Left lung (tissue), 10 donors: ENCODE results near the gene CEP85. TPM values are rescaled to one million over a fixed set of nuclear protein-coding genes. Genes with fewer than 3 reads are reported as not detected.

Experiments used
- ATAC-seq: fragments of 200-7000 bp; cut with Tn5 transposase; one replicate; pipeline ENCODE4 v1.9.1; 2020; ENCODE audit warnings: moderate library complexity
- DNase-seq, 4 donors: peaks; one replicate each; pipeline ENCODE4 v3.0.0-alpha.2; 2013 to 2020
- H3K27ac ChIP-seq, 2 donors: fragments of 200-600 bp; sonication (generic) in 1 of 2; one replicate each; pipeline versions ENCODE4 v1.5.0 to v1.8.0; 2020 to 2021
- H3K27me3 ChIP-seq, 2 donors: fragments of 200-600 bp; sonication (generic) in 1 of 2; one replicate each; pipeline versions ENCODE4 v1.5.0 to v1.8.0; 2020 to 2021
- H3K36me3 ChIP-seq, 2 donors: fragments of 200-600 bp; sonication (generic) in 1 of 2; one replicate each; pipeline versions ENCODE4 v1.5.0 to v1.8.0; 2020 to 2021
- H3K4me1 ChIP-seq, 2 donors: fragments of 200-600 bp; one replicate each; pipeline ENCODE4 v1.8.0; 2021
- H3K4me3 ChIP-seq, 2 donors: fragments of 200-600 bp; sonication (generic) in 1 of 2; one replicate each; pipeline versions ENCODE4 v1.5.0 to v1.8.0; 2020 to 2021; ENCODE audit warnings: mild to moderate bottlenecking in 1 of 2
- H3K9me3 ChIP-seq, 2 donors: fragments of 200-600 bp; sonication (generic) in 1 of 2; one replicate each; pipeline versions ENCODE4 v1.5.0 to v1.8.0; 2020 to 2021
- intact Hi-C, 2 donors: fragments of 100-400 bp; cut with DNase I; formaldehyde crosslinking; loops; one replicate each; pipeline versions ENCODE4 v1.11.2 to v1.14.2; 2022
- polyA plus RNA-seq, 6 donors: library from polyadenylated mRNA; unstranded; fragments of 120-200 nt; gene quantifications; one replicate each; pipeline ENCODE4 v1.2.1, GENCODE V29; 2013; ENCODE audit not compliant: insufficient read length in 6 of 6
- total RNA-seq, 2 donors: library from RNA; stranded (reverse); fragmentation: NEBNext Ultra II Directional; extraction: Animal tissue kit (Norgen Biotek cat#: 25700); gene quantifications; one replicate each; pipeline ENCODE4 v1.2.1, GENCODE V29; 2021
- TF ChIP-seq, protein P1 (sequence below), 2 donors: fragments of 200-600 bp; sonication (generic) in 1 of 2; IDR thresholded peaks; one replicate each; pipeline versions ENCODE4 v1.5.0 to v1.8.0; 2021; ENCODE audit warnings: antibody characterized with exemption in 2 of 2
- donor health status: DM: no; HTN: yes; CAD: no.
- donor health status: DM: no; HTN: no; CAD: no.

Gene CEP85
- total and polyA plus RNA-seq, 8 donors, result 12.1 to 24.8 (median 20.9) TPM

DNA sequence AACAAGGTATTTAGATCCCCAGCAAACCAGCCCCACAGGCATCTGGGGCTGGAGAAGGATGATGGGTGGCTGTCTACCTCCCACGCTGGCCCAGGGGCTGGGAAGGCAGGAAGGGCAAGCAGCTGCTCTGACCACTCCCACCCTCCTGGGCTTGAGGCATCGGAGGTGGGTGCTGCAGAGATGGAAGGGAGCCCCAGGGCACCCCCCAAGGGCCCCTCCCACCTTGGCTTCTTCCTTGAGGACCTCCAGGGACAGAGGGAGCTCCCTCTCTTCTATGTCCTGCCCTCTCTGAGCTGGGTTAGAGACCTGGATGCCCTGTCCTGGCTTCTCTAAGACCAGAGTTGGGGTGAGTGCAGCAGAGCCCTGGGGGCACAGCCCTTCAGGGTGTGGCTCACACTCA is 86.9 kb downstream of the CEP85 start:
- Histone ChIP-seq H3K27me3 (peaks cover 0 to 5% of the 10 kb centered on the region in 2 donors), H3K4me1 (peaks cover 0 to 61% of the 10 kb centered on the region in 2 donors), H3K36me3 (peaks cover 0 to 7% of the 10 kb centered on the region in 2 donors), H3K4me3 (no peak overlapping the region), H3K27ac (no peak overlapping the region), H3K9me3 (no peaks in the 10 kb centered on the region)
- no peak for ATAC-seq
- intact Hi-C loops, result loop anchor here in 1 of 2 donors (5.0 kb wide), 1 partner anchor 39 kb away; the partner anchor contains the start of gene SH3BGRL3
- TF ChIP-seq, protein P1, sequence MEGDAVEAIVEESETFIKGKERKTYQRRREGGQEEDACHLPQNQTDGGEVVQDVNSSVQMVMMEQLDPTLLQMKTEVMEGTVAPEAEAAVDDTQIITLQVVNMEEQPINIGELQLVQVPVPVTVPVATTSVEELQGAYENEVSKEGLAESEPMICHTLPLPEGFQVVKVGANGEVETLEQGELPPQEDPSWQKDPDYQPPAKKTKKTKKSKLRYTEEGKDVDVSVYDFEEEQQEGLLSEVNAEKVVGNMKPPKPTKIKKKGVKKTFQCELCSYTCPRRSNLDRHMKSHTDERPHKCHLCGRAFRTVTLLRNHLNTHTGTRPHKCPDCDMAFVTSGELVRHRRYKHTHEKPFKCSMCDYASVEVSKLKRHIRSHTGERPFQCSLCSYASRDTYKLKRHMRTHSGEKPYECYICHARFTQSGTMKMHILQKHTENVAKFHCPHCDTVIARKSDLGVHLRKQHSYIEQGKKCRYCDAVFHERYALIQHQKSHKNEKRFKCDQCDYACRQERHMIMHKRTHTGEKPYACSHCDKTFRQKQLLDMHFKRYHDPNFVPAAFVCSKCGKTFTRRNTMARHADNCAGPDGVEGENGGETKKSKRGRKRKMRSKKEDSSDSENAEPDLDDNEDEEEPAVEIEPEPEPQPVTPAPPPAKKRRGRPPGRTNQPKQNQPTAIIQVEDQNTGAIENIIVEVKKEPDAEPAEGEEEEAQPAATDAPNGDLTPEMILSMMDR (IDR thresholded peaks at IDR 0.05), result no peak
- no peak for DNase-seq

DNA sequence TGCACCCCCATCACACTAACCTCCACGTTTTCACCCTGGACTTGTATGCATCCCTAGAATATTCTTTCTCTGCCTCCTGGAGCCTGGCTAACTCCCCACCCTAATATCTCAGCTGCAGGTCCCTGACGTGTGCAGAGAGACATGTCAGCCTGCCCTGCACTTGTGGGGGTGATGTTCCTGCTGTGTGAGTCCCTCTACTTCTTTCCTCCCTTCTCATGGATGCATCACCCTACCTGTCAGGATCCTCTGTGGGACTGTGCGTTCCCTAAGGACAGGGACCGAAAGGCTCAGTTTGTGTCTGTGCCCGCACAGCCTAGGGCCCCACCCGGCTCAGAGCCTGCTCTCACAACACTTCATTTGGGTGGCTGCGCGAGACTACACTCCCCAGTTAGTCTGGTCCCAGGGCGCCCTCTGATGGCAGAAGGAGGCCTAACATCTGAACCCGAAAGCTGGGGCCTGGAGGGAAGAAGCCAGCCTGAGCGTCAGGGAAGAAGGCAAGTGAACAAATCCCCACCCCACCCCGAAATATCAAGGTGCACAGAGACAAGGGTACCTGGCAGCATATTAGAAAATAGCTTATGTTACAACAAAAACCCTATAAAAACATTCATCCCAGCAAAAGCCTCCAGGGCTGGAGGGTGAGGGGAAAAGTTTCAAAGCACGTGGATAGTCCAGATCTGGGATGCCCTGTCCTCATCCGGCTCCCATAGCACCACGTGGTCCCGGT is 87.5 kb downstream of the CEP85 start:
- ATAC-seq, result peak; percentile 96
- intact Hi-C loops, result loop anchor here in 1 of 2 donors (5.0 kb wide), 1 partner anchor 39 kb away; the partner anchor contains the start of gene SH3BGRL3
- Histone ChIP-seq H3K27ac (no peak overlapping the region), H3K4me1 (peaks cover 0 to 56% of the 10 kb centered on the region in 2 donors), H3K9me3 (no peaks in the 10 kb centered on the region), H3K4me3 (no peak overlapping the region), H3K27me3 (peaks cover 0 to 5% of the 10 kb centered on the region in 2 donors), H3K36me3 (peaks cover 0 to 7% of the 10 kb centered on the region in 2 donors)
- TF ChIP-seq, protein P1 (IDR thresholded peaks at IDR 0.05), result peak; percentile 86 to 95
- peak; percentile 76 to 95 (median 88) for DNase-seq

DNA sequence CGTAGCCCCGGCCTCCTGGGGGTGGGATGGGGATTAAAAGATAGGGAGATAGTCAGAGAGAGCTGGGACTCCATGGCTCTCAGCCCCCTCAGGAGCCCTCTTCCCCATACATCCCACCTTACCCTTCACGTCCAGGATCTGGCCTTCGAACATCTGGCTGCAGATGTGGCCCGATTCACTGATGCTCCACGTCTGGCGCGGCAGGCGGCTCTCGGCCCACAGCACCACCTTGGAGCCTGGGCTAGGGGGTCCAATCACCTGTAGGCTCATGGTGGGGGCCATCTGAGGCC is 88.0 kb downstream of the CEP85 start:
- DNase-seq (no peak), ATAC-seq (no peak)
- H3K9me3 ChIP-seq, result no peaks in the 10 kb centered on the region
- peaks cover 0 to 7% of the 10 kb centered on the region in 2 donors for H3K36me3 ChIP-seq
- TF ChIP-seq, protein P1 (IDR thresholded peaks at IDR 0.05), result no peak
- H3K4me3 ChIP-seq, result no peak overlapping the region
- no peak overlapping the region for H3K27ac ChIP-seq
- H3K4me1 ChIP-seq, result peaks cover 0 to 50% of the 10 kb centered on the region in 2 donors
- intact Hi-C loops, result loop anchor here in 1 of 2 donors (5.0 kb wide), 1 partner anchor 40 kb away; the partner anchor contains the start of gene SH3BGRL3
- H3K27me3 ChIP-seq, result peaks cover 0 to 5% of the 10 kb centered on the region in 2 donors

DNA sequence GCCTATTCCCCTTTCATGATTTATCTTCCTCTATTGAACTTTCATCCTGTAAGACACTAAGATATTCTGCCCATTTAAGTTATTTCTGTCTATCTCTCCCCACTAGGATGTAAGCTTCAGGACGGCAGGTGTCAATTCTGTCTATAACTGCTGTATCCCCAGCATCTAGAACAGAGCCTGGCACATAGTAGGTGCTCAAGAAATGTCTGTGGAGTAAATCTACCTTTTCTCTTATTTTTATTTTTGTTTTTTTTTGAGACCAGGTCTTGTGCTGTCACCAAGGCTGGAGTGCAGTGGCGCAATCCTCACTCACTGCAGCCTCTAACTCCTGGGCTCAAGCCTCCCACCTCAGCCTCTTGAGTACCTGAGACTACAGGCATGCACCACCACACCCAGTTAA is 89.4 kb downstream of the CEP85 start:
- Histone ChIP-seq H3K9me3 (no peaks in the 10 kb centered on the region), H3K27ac (no peak overlapping the region), H3K27me3 (peaks cover 0 to 5% of the 10 kb centered on the region in 2 donors), H3K4me1 (peaks cover 0 to 36% of the 10 kb centered on the region in 2 donors), H3K4me3 (no peak overlapping the region), H3K36me3 (peaks cover 0 to 7% of the 10 kb centered on the region in 2 donors)
- intact Hi-C loops, result loop anchor here in 1 of 2 donors (5.0 kb wide), 1 partner anchor 41 kb away; the partner anchor contains the start of gene SH3BGRL3
- TF ChIP-seq, protein P1 (IDR thresholded peaks at IDR 0.05), result no peak
- ATAC-seq, result no peak
- no peak for DNase-seq

DNA sequence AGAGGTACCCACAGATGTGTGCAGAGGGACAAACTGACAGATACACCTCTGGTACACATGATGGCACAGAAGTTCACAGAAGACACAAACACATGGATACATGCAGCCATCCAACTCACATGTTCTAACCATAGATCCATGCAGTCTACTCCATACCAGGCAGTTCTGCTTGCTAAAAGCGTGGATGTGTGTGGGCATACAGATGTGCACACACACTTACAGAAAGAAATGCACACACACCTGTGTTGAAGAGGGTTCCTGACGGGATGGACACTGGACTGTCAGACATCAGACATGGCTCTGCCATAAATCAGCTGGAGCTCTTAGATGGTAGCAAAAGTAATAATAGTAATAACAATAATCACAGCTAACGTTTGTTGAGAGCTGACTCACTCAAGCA is 90.5 kb downstream of the CEP85 start:
- DNase-seq (no peak), ATAC-seq (no peak)
- Histone ChIP-seq H3K9me3 (no peaks in the 10 kb centered on the region), H3K4me1 (peaks cover 0 to 26% of the 10 kb centered on the region in 2 donors), H3K27ac (no peak overlapping the region), H3K27me3 (peaks cover 0 to 5% of the 10 kb centered on the region in 2 donors), H3K36me3 (peaks cover 0 to 7% of the 10 kb centered on the region in 2 donors), H3K4me3 (no peak overlapping the region)
- intact Hi-C loops, result loop anchor here in 1 of 2 donors (5.0 kb wide), 1 partner anchor 42 kb away; the partner anchor contains the start of gene SH3BGRL3
- TF ChIP-seq, protein P1 (IDR thresholded peaks at IDR 0.05), result no peak
